Stimulated activated CD4-positive, alpha-beta T cell treated with anti-CD3 and anti-CD28 coated beads, TNF-alpha, amount 100 ng/mL, for 24 hours (primary cell): ENCODE measurements around the gene WIPF3.

Experiments used
- DNase-seq, 3 experiments: peaks; one replicate each; pipeline ENCODE4 v3.0.0-alpha.2; 2020; ENCODE audit warnings: low read depth in 3 of 3

The WIPF3 gene

GRCh38 chr7:29844559-29844958 is 38.3 kb downstream of the WIPF3 start:
- DNase-seq, result no peak

GRCh38 chr7:29847496-29847895 is 41.2 kb downstream of the WIPF3 start:
- no peak for DNase-seq

DNA sequence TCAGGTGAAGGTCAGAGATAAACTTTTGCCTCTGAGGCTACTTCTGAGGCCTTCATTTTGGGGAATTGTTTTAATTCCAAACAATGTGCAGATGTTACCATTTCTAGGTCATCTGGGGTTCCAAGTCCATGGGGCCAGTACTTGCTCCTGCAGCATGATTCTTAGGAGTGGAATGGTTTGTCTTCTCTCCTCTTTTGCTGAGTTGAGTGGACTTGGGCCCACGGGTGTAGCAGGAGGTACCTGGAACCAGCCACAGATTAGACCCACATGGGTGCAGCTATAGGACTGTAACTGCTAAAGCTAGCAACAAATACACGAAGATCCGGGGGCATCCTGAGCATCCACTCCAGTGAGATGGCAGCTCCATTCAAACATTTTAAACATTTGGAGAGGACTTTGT is 41.6 kb downstream of the WIPF3 start:
- DNase-seq, result no peak

DNA sequence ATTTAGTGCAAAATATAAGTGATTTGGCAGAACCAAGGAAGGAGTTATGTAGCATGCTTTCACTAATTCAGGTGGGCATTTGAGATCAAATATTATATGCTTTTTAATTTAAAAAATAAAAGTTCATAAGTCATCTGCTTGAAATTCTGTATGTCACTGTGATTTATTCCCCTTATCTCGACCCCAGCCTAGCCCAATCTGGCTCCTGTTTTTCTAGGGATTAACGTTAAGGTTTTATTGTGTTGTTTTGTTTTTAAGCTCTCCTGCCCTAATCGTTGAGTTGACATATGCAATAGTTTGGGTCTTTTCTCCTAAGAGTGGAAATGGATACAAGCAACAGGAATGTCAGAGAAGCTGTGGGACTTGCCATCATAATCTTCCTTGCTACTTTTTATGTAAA is 42.6 kb downstream of the WIPF3 start:
- no peak for DNase-seq

- DNase-seq, result no peak
Observed at GRCh38 chr7:29851487-29851886, 45.2 kb downstream of the WIPF3 start.

GRCh38 chr7:29852457-29852856 is 46.1 kb downstream of the WIPF3 start:
- no peak for DNase-seq

DNA sequence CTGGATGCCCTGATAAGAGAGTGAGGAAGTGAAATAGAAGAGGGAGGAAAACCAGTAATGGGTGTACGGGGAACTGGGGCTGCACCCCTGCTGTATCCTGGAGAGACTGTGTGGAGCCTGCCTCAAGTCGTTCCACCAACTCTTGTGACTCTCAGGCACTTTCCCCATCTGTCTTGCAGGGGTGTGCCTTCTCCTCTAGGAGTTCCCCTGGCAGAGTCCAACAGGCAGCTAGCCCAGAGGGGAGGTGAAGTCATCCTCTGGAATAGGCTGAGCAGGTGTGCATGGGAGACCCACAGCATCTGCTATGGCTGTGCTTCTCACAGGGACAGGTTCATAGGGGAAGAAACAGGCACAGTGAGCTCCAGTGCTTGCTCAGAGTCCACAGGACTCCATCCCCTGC is 46.8 kb downstream of the WIPF3 start:
- DNase-seq, result no peak

GRCh38 chr7:29853789-29854188 is 47.5 kb downstream of the WIPF3 start:
- DNase-seq, result no peak

DNA sequence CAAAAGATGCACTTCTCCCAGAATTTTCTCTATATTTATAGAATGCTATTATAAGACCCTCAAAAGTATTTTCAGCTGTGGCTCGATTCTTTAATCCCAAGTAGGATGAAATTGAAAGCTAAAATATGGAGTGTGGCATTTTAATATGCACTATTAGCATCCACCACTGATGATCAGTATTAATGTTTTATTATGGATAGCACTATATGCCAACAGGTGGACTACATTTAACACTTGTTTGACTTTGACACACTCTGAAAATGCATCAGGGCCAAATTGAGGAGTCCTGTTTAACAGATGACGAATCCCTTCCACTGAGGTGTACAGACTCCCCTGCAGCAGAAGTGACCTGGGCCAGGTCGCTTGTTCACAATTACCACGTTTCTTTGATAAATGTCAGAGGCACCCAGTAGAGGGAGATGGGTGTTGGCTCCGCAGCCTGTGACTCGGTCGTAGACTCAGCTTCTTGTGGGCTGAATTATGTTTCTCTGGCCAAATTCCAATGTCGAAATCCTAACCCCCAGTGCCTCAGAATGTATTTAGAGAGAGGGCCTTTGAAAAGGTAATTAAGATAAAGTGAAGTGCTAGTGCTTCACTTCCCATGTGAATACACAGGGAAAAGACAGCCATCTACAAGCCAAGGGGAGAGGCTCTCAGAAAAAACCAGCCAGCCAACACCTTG is 48.1 kb downstream of the WIPF3 start:
- DNase-seq, result no peak

- no peak for DNase-seq
Observed at GRCh38 chr7:29857654-29858053, 51.3 kb downstream of the WIPF3 start.

GRCh38 chr7:29858191-29858951 is 52.1 kb downstream of the WIPF3 start:
- DNase-seq, result no peak

GRCh38 chr7:29859104-29859503 is 52.8 kb downstream of the WIPF3 start:
- no peak for DNase-seq

- DNase-seq, result no peak
Observed at GRCh38 chr7:29859524-29860185, 53.3 kb downstream of the WIPF3 start.

DNA sequence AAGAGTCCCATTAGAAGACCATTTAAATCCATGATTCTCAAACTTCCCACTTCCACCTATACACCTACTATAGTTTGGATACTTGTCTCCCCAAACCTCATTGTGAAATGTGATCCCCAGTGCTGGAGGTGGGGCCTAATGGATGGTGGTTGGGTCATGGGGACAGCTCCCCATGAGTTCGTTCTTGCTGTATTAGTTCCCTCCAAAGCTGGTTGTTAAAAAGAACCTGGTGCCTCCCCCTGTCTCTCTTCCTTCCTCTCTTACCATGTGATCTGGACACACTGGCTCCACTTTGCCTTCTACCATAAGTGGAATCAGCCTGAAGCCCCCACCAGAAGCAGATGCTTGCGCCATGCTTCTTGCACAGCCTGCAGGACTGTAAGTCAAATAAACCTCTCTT is 53.9 kb downstream of the WIPF3 start:
- DNase-seq, result no peak

DNA sequence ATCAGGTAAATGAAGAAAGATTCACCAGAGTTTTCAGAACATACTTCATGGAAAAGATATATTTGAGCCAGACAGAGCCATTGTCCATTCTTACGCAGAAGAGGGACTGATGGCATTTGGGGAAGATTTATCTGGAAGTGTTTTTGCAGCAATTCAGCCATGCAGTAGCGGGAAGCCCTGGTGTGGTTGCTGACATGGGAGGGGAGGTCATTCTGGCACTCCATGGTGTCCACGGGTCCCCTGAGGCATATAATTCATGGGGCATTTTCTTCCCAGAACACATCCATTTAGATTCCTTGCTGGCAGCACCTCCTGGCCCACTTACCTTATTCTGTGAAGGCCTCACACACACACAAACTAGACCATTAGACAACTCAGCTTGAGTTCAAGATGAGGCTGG is 55.6 kb downstream of the WIPF3 start:
- no peak for DNase-seq

DNA sequence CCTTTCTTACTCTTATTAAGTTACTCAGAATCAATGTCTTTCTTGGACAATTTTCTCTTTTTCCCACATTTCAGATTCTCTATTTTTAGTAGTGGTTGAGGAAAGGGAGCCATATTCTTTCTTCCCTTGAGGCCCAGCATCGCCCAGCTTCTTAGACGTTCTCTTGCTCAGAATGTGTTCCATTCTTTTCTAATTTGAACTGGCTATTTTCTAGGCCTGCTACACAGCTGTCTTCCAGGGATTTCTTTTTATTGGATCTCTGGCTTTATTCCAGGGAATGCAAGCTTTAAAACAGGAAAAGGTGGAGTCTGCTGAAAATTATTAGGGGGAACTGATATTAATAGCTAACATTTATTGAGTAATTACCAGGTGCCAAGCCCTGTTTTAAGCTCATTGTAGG is 58.3 kb downstream of the WIPF3 start:
- DNase-seq, result no peak

- DNase-seq, result no peak
Observed at GRCh38 chr7:29865526-29865925, 59.2 kb downstream of the WIPF3 start.

- DNase-seq, result no peak
Observed at GRCh38 chr7:29866490-29866930, 60.2 kb downstream of the WIPF3 start.

- no peak for DNase-seq
Observed at GRCh38 chr7:29871787-29872398, 65.6 kb downstream of the WIPF3 start.

DNA sequence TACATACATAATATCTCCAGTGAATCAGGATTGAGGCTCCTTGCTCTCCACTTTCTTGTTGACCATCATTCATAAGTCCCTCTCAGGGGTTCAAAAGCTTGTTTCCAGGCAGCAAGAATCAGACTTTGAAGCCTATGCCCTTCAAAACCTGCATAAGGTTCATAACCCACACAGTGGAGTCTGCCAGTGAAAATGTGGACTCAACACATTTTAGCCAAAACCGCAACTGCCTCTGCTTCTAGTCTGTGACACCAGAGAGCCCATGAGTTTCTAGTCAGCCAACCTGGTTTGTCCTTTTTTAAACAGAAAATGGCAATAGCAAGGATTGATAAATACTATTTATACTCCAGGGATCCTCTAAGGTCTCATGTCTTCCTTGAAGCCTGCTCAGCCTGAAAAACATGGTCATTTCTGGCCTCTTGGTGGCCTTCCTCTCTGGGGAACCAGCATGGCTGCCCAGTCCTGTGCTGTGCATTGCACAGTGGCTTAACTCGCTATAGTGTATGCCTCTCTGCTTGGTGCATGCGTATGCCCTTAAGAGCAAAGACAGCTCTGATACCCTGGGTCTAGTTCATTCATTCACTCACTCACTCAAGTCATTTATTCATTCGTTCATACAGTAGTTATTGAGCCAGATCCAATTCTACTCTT is 67.5 kb downstream of the WIPF3 start:
- DNase-seq, result no peak

DNA sequence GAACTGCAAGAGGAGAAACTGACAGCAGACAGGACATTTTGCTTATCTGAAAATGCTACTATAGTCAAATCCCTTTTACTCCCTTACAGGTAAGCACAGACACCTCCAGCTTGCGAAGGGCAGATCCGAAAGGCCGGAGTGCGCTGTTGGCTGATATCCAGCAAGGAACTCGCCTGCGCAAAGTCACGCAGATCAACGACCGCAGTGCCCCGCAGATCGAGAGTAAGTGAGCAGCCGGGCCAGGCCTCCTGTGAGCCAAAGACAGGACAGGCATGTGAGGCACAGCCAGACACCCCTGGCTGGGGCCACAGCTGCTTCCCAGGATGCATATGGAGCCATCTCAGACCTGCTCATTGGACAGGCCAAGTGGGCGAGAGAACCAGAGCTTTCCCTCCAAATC is 69.4 kb downstream of the WIPF3 start:
- DNase-seq, result no peak

- no peak for DNase-seq
Observed at GRCh38 chr7:29877196-29877595, 70.9 kb downstream of the WIPF3 start.
